GM18498 (cell line): ENCODE data around the gene ETV7.

Experiments
- ATAC-seq: cut with Tn5 transposase; IDR thresholded peaks from one replicate; pipeline ENCODE4 v1.9.1; 2021; ENCODE audit warnings: mild to moderate bottlenecking, moderate library complexity; ENCODE audit not compliant: unreplicated experiment

Gene ETV7

DNA sequence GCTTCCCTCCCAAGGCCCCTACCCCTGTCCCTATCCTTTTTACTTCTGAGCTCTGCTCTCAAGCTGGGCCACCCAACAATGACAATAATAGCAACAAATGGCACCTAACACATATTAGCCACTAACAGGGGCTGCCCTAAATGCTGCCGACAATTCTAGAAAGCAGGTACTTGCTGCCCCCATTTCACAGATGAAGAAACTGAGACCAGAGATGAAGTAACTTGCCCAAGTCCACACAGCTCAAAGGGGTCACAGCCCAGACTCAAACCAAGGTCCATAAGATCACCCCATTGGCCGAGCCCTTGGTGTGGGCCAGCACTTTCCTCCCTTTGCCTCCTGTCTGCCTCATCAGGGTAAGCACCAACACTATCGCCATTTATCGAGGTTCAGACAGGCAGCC is 62.8 kb downstream of the ETV7 start:
- no peak for ATAC-seq

DNA sequence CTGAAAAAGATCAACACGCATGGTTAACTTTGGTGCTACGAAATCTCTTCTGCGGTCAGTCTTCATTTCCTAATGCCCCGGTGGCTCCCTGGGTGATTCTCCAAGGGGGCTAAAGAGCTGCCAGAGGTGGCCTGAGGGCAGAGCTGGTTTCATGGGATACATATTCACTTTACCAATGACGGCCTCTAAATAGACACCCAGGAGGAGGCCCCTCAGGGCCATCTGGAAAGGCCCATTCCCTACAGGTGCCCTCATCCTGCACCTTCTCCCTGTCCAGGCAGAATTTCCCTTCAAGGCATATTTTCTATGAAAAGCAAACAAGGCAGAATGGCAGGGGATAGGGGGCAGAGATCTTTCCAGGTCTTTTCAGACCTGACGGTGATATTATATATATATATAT is 63.3 kb downstream of the ETV7 start:
- ATAC-seq: no peak

DNA sequence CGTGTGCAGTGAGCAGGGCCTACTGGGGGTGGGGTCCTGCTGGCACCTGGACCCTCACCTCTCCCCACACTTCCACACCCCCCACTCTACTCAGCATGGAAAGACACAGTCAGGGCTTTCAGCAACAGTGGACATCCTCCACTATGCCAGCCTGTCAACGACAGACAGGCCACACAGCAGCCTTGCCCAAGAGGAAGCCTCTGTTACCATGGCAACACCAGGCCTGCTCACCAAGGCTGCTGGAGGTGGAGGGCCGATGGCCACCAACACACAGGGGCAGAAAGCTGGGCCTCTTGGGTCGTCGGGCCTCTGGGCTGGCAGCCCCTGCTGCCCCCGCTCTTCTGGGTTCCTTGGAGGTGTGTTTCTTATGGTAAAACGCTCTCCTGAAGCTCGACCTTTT is 64.4 kb downstream of the ETV7 start:
- no peak for ATAC-seq

DNA sequence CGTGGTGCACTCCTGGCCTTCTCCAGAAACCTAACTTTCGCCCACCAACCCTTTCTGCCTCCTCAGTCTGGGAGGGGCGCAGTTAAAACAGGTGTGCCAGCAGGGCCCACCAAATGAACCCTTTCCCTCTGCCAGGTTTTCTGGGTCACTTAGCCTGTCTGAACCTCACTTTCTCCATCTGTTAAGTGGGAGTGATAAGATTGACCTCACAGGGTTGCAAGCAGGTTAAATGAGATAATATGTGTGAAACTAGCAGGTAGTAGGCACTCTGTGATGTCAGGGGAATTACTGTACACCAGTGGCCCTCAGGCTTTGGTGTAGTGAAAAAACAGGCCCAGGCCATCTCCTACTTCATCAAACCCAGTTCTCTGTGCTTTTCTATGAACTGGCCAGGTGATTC is 64.9 kb downstream of the ETV7 start:
- ATAC-seq: no peak

DNA sequence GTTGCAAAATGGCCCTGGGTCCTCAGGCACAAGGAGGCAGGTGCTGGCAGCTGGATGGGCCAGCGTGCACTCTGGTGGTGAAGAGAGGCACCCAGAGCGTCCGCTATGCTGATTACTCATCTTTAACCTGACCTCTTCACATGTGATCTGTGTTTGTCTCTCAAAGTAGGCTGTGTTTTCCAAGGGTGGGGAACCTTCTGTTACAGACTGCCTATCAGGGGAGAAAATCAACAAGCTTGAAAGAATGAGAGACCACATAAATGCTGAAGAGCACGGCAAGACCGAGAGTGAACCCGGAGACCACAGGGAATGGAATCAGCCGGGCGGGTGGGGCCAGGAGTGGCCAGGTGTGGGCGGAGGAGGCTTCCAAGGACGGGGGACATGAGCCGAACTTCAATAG is 67.0 kb downstream of the ETV7 start:
- ATAC-seq: no peak

DNA sequence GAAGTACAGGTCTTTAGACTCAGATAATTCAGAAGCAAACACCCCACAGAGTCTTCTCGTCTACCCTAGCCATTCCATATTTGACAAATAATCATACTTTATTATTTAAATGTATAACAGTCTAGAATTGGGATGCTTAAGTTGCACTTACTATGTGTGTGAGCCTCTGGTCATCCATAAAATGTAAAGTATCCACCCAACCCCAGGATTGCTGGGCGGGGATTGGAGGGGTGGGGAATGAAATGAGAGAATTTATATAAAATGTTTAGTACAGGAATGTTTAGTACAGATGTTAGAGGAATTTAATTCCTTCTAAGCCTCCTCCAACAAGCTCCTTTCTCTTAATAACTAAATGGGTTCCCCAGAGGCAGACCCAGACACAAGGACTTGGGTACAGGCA is 67.6 kb downstream of the ETV7 start:
- no peak for ATAC-seq

DNA sequence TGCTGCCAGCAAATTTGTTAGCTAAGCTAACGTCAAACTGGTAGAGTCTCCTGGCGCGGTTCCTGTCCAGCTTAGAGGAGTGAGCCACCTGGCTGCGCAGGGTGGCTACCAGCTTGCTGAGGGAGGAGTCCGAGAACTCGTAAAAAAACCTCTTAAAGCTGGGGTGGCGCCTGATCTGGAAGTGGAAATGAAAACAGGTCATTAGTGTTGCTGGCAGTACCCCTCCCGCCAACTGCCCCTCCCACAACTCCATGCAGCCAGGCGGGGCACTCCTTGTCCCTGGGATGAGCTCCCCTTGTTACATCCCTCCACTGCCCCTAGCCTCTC is 68.1 kb downstream of the ETV7 start:
- no peak for ATAC-seq

DNA sequence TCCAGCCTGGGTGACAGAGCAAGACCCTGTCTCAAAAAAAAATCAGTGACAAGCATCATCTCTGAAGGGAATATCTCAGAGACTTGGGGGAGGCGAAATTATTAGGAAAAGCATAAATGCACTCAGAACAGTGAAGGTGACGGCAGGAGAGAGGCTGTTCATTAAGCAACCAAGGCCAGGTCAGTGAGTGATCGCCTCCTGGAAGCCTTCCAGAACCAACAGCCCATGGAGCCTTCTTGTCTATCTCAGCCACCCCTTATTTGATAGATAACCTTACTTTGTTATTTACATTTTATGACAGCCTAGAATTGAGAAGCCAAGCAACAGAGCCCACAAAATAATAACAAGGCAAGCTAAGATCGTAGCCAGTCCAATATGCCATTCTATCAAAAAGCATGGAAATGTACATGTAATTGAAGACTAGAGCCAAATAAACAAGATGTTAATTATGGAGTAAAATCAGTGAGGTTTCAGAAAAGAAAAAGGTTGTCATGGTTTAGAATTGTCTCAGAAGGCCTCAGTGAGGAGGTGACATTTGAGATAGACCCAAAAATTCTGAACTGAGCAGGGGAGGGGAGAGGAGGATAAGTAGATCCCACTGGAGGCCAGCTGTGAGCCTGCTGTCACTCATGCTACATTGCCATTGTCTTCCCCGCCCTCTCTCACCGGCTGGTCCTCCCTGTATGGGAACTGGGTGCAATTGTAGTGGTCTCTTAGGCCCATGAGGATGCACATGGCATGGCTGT is 68.6 kb downstream of the ETV7 start:
- ATAC-seq: no peak

DNA sequence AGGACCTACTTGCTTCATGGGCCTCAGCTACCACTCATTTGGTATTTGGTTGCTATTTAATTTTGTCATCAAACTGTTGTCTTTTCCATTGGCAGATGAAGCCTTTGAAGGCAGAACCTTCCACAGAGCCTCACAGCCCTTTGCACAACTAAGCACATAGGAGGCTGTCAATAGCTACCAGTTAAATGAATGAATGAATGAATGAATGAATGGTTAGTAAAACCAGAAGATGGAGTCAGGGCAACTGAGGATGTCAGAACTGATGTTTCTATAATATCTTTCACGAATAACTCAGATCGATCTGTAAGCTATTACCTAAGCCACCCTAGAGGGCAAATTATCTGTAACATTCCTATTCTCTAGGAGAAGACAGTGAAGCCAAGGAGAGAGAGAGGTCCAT is 69.8 kb downstream of the ETV7 start:
- no peak for ATAC-seq
